HCT116 (cell line): Measurements from ENCODE around the gene GRAPL.
"Not testable (repeated sequence)": the region's sequence is repeated elsewhere in the genome, so short reads cannot be mapped to it uniquely, and the experiment has no call there.

Source experiments
- POLR2AphosphoS5 ChIP-seq: IDR thresholded peaks from 2 replicates; pipeline ENCODE4 v1.6.1; 2011; ENCODE audit warnings: mild to moderate bottlenecking, low read depth, low read length, moderate library complexity
- SP1 ChIP-seq: IDR thresholded peaks from 2 replicates; pipeline ENCODE4 v1.6.1; 2012; ENCODE audit warnings: low read depth
- TF ChIP-seq, protein P1 (sequence below), 3 experiments: fragments of 200-600 bp in 1 of 3; sonication (generic) in 1 of 3; IDR thresholded peaks in 2 of 3; conservative IDR thresholded peaks in 1 of 3; 2 replicates each; pipeline ENCODE4 v1.5.1; 2012 to 2017; ENCODE audit warnings: low read depth in 2 of 3, low read length in 2 of 3, antibody characterized with exemption in 1 of 3, borderline replicate concordance in 1 of 3, control low read depth in 1 of 3, mild to moderate bottlenecking in 1 of 3, mixed read lengths in 1 of 3, mixed run types in 1 of 3, moderate library complexity in 1 of 3; ENCODE audit not compliant: insufficient read depth in 1 of 3

DNA sequence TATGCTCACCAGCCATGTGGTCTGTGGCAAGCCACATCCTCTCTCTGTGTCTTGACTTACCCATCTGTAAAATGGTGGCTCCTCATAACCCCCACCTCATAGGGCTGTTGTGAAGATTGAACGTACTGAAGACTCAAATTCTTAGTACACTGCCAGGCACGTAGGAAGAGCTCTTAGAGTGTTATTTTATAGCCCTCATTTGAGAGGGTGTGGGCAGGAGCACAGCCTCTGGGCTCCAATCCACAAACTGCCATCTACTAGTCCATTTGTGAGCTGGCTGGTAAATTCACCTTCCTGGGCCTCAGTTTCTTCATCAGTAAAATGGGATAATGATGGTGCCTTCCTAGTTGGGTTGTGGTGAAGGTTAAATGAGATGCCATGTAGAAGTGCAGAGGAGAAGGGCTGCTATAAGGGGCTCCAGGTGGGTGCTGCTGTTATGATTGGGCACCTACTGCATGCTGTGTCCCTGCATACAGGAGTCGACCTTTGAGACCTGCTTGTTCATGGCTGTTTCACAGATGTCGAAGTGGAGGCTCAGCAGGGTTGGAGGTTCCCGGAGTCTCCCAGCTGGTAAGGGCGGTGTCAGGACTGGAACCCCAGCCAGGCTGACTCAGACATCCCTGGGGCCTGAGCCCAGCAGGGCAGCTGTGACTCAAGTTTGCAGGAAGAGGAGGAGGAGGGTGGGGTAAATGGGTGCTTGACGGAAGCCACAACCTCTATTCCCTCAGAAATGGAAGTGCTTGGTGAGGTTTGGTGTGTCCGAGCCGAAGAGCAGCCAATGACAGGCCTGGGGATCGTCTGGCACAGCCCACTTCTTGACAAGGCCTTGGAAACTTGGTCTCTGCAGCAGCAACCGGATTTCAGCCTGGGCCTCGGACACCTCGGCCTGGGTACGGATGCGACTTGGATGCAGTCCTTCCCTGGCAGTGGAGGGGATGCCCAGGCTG, 34.4 kb upstream of the GRAPL start:
- TF ChIP-seq, protein P1, sequence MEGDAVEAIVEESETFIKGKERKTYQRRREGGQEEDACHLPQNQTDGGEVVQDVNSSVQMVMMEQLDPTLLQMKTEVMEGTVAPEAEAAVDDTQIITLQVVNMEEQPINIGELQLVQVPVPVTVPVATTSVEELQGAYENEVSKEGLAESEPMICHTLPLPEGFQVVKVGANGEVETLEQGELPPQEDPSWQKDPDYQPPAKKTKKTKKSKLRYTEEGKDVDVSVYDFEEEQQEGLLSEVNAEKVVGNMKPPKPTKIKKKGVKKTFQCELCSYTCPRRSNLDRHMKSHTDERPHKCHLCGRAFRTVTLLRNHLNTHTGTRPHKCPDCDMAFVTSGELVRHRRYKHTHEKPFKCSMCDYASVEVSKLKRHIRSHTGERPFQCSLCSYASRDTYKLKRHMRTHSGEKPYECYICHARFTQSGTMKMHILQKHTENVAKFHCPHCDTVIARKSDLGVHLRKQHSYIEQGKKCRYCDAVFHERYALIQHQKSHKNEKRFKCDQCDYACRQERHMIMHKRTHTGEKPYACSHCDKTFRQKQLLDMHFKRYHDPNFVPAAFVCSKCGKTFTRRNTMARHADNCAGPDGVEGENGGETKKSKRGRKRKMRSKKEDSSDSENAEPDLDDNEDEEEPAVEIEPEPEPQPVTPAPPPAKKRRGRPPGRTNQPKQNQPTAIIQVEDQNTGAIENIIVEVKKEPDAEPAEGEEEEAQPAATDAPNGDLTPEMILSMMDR (IDR thresholded peaks at IDR 0.05 in 2 of 3, conservative IDR thresholded peaks at IDR 0.05 in 1 of 3; ENCODE audit: borderline replicate concordance in 1 of 3, insufficient read depth in 1 of 3, low read depth in 2 of 3, low read length in 2 of 3), result not testable (repeated sequence)
- not testable (repeated sequence) for TF ChIP-seq POLR2AphosphoS5, SP1
